CD4-positive, alpha-beta T cell (primary cell): Measurements from ENCODE around the gene XPNPEP2. TPM values are rescaled to one million over a fixed set of nuclear protein-coding genes. Genes with fewer than 3 reads are reported as not detected.

ENCODE experiments used
- ATAC-seq: fragments of 200-7000 bp; cut with Tn5 transposase; one replicate; pipeline ENCODE4 v1.10.0; 2022; ENCODE audit warnings: mild to moderate bottlenecking; ENCODE audit not compliant: poor library complexity
- CTCF ChIA-PET: fragments of 350-600 bp; sonication (Branson Sonifier 250); formaldehyde crosslinking; loops from one replicate; lab custom pipeline; 2021; ENCODE audit warnings: antibody characterized with exemption, inconsistent platforms; lab: Charles Lee
- POLR2A ChIA-PET: fragments of 350-600 bp; sonication (Branson Sonifier 250); formaldehyde crosslinking; loops from one replicate; lab custom pipeline; 2021; ENCODE audit warnings: antibody characterized with exemption, inconsistent platforms; lab: Charles Lee
- DNase-seq, 14 experiments: peaks; one replicate each; pipeline ENCODE4 v3.0.0-alpha.2; 2013 to 2020; ENCODE audit warnings: mixed read lengths in 2 of 14
- H3K27ac ChIP-seq, 2 donors: one replicate each; pipeline versions ENCODE4 v1.5.1 to v1.7.0; 2013; ENCODE audit warnings: low read length in 2 of 2, low read depth in 1 of 2, mild to moderate bottlenecking in 1 of 2
- H3K27me3 ChIP-seq, 2 experiments: 1 replicate in 1 of 2; 2 replicates in 1 of 2; pipeline versions ENCODE4 v1.6.1 to v1.7.0; 2013; ENCODE audit warnings: low read length in 2 of 2, control low read depth in 1 of 2, mild to moderate bottlenecking in 1 of 2, moderate library complexity in 1 of 2; ENCODE audit not compliant: insufficient read depth in 2 of 2, control insufficient read depth in 1 of 2
- H3K36me3 ChIP-seq: one replicate; pipeline ENCODE4 v1.6.1; 2013; ENCODE audit warnings: low read length, control low read depth; ENCODE audit not compliant: insufficient read depth
- H3K4me1 ChIP-seq: one replicate; pipeline ENCODE4 v1.6.1; 2013; ENCODE audit warnings: low read length, control low read depth; ENCODE audit not compliant: insufficient read depth
- H3K4me3 ChIP-seq: one replicate; pipeline ENCODE4 v1.5.1; 2013; ENCODE audit warnings: mild to moderate bottlenecking, low read length, moderate library complexity
- H3K9me3 ChIP-seq, 2 experiments: 1 replicate in 1 of 2; 2 replicates in 1 of 2; pipeline versions ENCODE4 v1.6.1 to v1.7.0; 2013; ENCODE audit warnings: low read length in 2 of 2, mild to moderate bottlenecking in 2 of 2, control low read depth in 1 of 2, moderate library complexity in 1 of 2; ENCODE audit not compliant: control insufficient read depth in 1 of 2, insufficient read depth in 1 of 2
- H3K27ac Mint-ChIP-seq: one replicate; pipeline ENCODE4 v1.8.0; 2020; ENCODE audit warnings: mixed read lengths
- H3K27me3 Mint-ChIP-seq: one replicate; pipeline ENCODE4 v1.8.0; 2021; ENCODE audit warnings: mixed read lengths
- H3K36me3 Mint-ChIP-seq: one replicate; pipeline ENCODE4 v1.8.0; 2021; ENCODE audit warnings: low read depth, mixed read lengths
- H3K4me1 Mint-ChIP-seq: one replicate; pipeline ENCODE4 v1.8.0; 2021; ENCODE audit warnings: low read depth, mixed read lengths
- H3K4me3 Mint-ChIP-seq: one replicate; pipeline ENCODE4 v1.8.0; 2020; ENCODE audit warnings: mild to moderate bottlenecking, mixed read lengths
- H3K9me3 Mint-ChIP-seq: one replicate; pipeline ENCODE4 v1.8.0; 2020; ENCODE audit warnings: mixed read lengths
- CTCF ChIP-seq: fragments of 200-600 bp; IDR thresholded peaks from one replicate; pipeline ENCODE4 v1.8.0; 2022; ENCODE audit warnings: antibody characterized with exemption, mild to moderate bottlenecking
- intact Hi-C, 2 experiments: fragments of 100-400 bp; cut with DNase I in 1 of 2; cut with micrococcal nuclease in 1 of 2; formaldehyde crosslinking; loops; one replicate each; pipeline versions ENCODE4 v1.15.1 to v1.9.0; 2023 to 2025; cut with DNase I, micrococcal nuclease
- total RNA-seq, 174 experiments: library from RNA in 2 of 174; stranded (reverse) in 2 of 174; gene quantifications; one replicate each; pipeline ENCODE4 v1.2.3 and lab custom pipeline; 2021 to 2026

Gene XPNPEP2
- total RNA-seq, 2 experiments from 2014 or later, result 0.16 to 0.17 TPM

GRCh38 chrX:129706400-129707072 is 32.2 kb upstream of the XPNPEP2 start:
- H3K27ac Mint-ChIP-seq, result no peak overlapping the region
- CTCF ChIA-PET, result no interaction called here
- no peaks in the 10 kb centered on the region for H3K4me1 ChIP-seq
- H3K36me3 Mint-ChIP-seq, result no peaks in the 10 kb centered on the region
- no peak overlapping the region for H3K4me3 Mint-ChIP-seq
- POLR2A ChIA-PET, result no interaction called here
- H3K4me1 Mint-ChIP-seq, result no peaks in the 10 kb centered on the region
- no peaks in the 10 kb centered on the region for H3K9me3 ChIP-seq
- no peak overlapping the region for H3K27ac ChIP-seq
- H3K4me3 ChIP-seq, result no peak overlapping the region
- ATAC-seq, result no peak
- no peaks in the 10 kb centered on the region for H3K36me3 ChIP-seq
- H3K27me3 ChIP-seq, result no peaks in the 10 kb centered on the region
- intact Hi-C loops, result no loop called here
- DNase-seq, result no peak
- TF ChIP-seq CTCF, result no peak
- H3K9me3 Mint-ChIP-seq, result no peaks in the 10 kb centered on the region
- H3K27me3 Mint-ChIP-seq, result no peaks in the 10 kb centered on the region

- ChIA-PET CTCF (no interaction called here), POLR2A (no interaction called here)
- no peak overlapping the region for H3K27ac ChIP-seq
- intact Hi-C loops, result no loop called here
- no peaks in the 10 kb centered on the region for H3K36me3 Mint-ChIP-seq
- no peak for DNase-seq
- H3K9me3 Mint-ChIP-seq, result no peaks in the 10 kb centered on the region
- H3K36me3 ChIP-seq, result no peaks in the 10 kb centered on the region
- H3K27me3 ChIP-seq, result no peaks in the 10 kb centered on the region
- no peak overlapping the region for H3K4me3 ChIP-seq
- no peak for TF ChIP-seq CTCF
- H3K27ac Mint-ChIP-seq, result no peak overlapping the region
- no peaks in the 10 kb centered on the region for H3K4me1 ChIP-seq
- ATAC-seq, result no peak
- H3K4me1 Mint-ChIP-seq, result no peaks in the 10 kb centered on the region
- H3K4me3 Mint-ChIP-seq, result no peak overlapping the region
- no peaks in the 10 kb centered on the region for H3K27me3 Mint-ChIP-seq
- H3K9me3 ChIP-seq, result no peaks in the 10 kb centered on the region
Measured at GRCh38 chrX:129714581-129714980, 24.2 kb upstream of the XPNPEP2 start.

GRCh38 chrX:129716507-129716906 is 22.3 kb upstream of the XPNPEP2 start:
- H3K27me3 ChIP-seq, result no peaks in the 10 kb centered on the region
- DNase-seq, result no peak
- no peaks in the 10 kb centered on the region for H3K36me3 ChIP-seq
- intact Hi-C loops, result no loop called here
- H3K27ac Mint-ChIP-seq, result no peak overlapping the region
- no peaks in the 10 kb centered on the region for H3K27me3 Mint-ChIP-seq
- H3K27ac ChIP-seq, result no peak overlapping the region
- H3K4me1 ChIP-seq, result peaks cover 2% of the 10 kb centered on the region
- no peaks in the 10 kb centered on the region for H3K9me3 Mint-ChIP-seq
- ChIA-PET CTCF (no interaction called here), POLR2A (no interaction called here)
- no peak for TF ChIP-seq CTCF
- no peak overlapping the region for H3K4me3 Mint-ChIP-seq
- H3K4me1 Mint-ChIP-seq, result no peaks in the 10 kb centered on the region
- H3K4me3 ChIP-seq, result no peak overlapping the region
- no peaks in the 10 kb centered on the region for H3K36me3 Mint-ChIP-seq
- no peaks in the 10 kb centered on the region for H3K9me3 ChIP-seq
- ATAC-seq, result no peak
